NCI-H446 treated with DMSO at 0.1 percent for 48 hours (cell line): Measurements from ENCODE around the gene NRXN3.
A peak's percentile ranks its signal among the peaks of the same experiment; 100 is the strongest.

Experiments
- DNase-seq: peaks from one replicate; lab custom pipeline; 2025; lab: John Stamatoyannopoulos, UW

NRXN3 gene

GRCh38 chr14:79630288-79630960 lies 1460.3 kb downstream of the NRXN3 start:
- DNase-seq: no peak

GRCh38 chr14:79631276-79631675 lies 1461.1 kb downstream of the NRXN3 start:
- DNase-seq: no peak

- DNase-seq: peak; percentile 91
Measured at GRCh38 chr14:79638672-79639266, 1468.6 kb downstream of the NRXN3 start.

DNA sequence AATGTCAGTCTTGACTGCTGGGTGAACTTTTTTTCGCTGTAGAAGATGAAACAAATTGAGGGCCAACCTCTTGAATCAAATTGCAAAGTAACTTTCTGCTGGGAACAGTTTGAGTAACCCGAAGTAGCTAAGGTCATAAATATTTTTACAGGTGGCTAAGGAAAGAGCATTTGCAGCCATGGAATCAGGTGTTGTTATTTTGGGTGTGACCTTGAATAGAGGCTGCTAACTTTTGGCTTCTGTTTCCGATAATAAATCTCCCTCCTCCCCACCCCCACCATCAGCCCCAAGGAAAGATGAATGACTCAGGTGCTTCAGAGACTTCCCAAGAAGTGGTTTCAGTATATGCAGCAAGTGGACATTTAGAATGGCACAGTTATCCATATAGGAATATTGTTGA lies 1469.4 kb downstream of the NRXN3 start:
- DNase-seq: no peak

DNA sequence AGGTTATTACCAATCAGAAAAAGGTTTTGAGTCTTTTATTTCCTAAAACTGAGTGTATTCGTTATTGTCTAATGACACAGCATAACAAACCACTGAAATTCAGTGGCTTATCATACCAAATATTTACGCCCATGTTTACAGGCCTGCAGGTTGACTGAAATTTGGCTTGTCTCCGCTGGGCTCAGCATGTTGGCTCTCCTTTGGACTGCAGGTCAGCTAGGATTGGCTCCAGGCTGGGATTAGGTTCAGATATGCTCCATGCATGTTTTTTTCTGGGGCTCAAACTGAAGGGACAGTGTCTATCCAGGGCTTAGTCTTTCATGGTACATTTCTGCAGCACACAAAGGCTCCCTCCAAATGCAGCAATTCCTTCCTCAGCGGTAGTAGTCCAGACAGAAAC lies 1471.2 kb downstream of the NRXN3 start:
- no peak for DNase-seq

GRCh38 chr14:79643132-79643531 lies 1473.0 kb downstream of the NRXN3 start:
- no peak for DNase-seq

- no peak for DNase-seq
Measured at GRCh38 chr14:79645753-79646362, 1475.7 kb downstream of the NRXN3 start.

GRCh38 chr14:79649856-79650255 lies 1479.7 kb downstream of the NRXN3 start:
- no peak for DNase-seq

GRCh38 chr14:79652513-79653307 lies 1482.5 kb downstream of the NRXN3 start:
- DNase-seq: no peak

DNA sequence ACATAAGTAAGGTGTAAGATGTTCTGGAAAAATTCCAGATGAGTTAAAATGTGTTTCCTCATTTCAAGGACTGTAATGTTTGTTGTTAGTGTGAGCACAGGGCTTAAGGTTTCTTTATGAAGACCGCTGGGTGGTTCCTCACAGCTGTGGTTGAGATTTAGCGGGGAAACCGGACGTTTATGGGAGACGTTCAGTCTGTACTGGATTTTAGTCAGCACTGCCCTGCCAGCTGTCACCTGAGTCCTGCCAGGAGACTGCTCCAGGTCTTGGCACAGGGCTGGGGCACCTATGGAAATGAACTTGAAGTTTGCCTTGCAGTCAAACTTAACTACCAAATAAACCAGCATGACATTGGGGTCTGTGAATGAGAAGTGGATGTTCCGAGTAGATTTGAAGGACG lies 1485.9 kb downstream of the NRXN3 start:
- peak; percentile 84 for DNase-seq

DNA sequence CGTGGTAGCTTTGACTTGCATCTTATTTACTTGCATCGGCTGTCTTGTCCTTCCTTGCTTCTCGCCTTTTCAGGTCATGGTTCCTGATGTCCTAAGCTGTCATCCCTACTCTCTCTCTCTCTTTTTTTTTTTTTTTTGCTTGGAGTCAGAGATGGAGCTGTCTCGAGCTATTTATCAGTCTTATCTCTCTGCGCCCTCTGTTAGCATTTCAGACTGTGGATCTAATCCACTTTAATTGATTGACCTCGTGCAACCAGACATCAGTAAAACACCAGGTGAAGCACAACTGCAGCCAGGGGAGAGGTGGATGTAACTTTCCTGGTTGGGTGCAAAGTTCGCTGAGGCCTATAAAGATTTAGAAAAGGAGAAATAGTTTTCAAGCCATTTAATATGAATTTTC lies 1486.3 kb downstream of the NRXN3 start:
- no peak for DNase-seq

DNA sequence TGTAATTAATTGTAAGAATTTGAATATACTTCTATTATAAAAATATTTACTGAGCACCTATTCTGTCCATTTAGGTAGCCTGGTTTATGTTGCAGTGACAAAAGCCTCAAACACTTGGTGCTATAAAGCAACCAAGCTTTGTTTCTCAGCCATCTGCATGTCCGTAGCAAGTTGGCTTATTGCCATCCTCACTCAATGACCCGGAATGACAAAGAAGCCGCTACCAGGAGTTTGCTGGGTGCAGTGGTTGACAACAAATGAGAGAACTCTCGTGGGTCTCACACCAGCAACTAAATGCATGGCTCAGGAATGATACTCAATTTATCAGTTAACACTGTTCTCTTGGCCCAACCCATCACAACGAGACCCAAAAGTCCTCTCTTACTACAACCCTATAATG lies 1488.0 kb downstream of the NRXN3 start:
- no peak for DNase-seq

DNA sequence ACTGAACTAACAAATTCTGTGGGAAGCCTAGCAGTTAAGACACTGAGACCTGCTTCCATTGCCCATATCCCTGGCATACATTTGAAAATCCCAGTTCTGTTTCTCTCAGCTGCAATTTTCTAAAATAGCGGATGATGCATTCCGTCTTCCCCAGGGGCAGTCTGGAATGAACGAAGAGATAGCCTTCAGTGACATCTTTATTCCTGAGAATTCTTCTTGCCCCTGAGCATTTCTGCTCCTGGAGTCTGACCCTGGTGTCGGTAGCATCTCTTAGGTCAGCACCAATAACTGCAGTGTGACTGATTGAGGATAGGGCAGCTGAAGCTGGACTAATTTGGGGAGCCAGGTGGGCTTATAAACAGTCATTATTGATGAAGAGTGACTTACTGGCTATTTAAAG lies 1488.6 kb downstream of the NRXN3 start:
- no peak for DNase-seq

DNA sequence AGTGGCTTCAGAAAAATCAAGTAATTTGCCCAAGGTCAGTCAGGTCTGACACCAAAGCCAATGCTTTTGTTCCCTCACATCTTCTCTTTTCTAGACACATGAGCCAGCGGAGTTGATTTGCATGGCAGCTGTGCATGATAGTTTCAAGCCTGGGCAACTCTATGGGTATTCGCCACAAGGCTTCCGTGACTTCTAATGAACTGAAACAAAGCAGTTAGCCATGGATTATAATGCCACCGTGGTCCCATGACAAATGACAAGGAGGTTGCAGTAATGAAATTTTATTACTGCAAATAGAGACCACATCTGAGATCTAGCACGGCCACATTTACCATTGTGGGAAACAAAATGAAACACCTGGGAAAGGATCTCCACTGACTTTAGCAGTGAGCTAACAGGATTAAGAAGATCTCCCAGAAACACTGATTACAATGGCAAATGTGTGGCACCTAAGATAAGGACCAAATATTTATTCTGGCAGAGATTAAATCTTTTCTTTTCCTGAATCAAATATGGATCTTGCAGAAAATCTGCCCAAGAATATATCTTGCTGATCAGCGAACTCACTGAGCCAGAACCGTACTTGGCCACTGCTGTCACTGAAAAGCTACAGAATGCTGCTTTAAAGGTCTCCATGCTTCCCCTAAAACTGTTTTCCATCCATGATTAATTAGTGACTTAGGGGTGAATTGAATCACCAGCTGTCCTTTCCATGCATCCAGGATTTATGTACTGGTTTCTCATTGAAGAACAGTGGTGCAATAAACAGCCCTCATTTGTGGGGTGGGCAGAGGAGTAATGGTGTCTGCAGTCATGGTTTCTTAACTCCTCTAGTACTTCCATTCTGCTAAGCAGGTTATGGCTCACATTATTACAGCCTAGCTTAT lies 1490.1 kb downstream of the NRXN3 start:
- peak; percentile 72 for DNase-seq

DNA sequence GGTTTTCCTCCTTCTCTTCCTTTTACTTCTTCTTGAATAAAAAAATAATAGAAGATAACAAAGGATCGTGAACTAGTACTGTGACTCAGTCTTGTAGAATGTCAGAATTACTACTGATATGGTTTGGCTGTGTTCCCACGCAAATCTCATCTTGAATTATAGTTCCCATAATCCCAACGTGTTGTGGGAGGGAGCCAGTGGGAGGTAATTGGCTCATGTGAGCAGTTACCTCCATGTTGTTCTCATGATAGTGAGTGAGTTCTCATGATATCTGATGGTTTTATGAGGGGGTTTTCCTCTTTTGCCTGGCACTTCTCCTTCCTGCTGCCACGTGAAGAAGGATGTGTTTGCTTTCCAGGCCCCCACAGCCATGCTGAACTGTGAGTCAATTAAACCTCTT lies 1491.6 kb downstream of the NRXN3 start:
- DNase-seq: no peak

- no peak for DNase-seq
Measured at GRCh38 chr14:79663453-79663852, 1493.3 kb downstream of the NRXN3 start.

DNA sequence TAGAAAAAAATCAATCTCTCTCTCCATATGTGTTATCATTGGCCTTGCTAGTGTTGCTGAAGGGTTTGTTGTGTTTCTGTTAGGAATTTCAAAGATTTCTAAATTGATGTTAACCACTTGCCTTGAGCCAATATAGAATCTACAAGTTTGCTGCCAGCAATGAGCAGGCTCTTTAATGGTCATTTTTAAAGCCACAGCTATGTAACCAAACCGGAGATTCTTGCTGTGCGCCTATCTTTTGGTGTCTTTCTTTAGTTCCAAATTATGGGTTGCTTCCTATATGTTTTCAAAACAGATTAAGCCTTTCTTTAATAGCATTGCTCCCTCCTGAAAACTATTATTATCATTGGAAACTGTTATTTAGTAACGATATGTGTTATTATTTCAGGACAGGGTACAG lies 1495.4 kb downstream of the NRXN3 start:
- DNase-seq: no peak

GRCh38 chr14:79668951-79669350 lies 1498.8 kb downstream of the NRXN3 start:
- DNase-seq: peak; percentile 71

DNA sequence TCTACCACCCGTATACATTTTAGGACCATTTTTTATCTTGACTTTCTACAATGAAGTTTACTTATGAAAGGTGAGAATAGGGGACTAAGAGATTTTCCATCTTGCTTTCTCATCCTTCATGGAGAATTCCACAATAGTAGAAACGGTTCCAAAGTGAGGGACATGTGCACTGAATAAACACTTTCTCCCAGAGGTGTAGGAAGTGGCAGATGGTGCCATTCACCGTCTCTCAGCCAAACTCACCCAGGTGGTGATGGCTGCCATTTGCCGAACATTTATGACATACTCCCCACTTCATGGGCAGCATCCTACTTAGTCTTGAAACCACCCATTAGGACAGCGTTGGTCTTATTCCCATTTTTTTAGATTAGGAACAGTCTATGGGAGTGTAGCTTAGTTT lies 1500.6 kb downstream of the NRXN3 start:
- no peak for DNase-seq

DNA sequence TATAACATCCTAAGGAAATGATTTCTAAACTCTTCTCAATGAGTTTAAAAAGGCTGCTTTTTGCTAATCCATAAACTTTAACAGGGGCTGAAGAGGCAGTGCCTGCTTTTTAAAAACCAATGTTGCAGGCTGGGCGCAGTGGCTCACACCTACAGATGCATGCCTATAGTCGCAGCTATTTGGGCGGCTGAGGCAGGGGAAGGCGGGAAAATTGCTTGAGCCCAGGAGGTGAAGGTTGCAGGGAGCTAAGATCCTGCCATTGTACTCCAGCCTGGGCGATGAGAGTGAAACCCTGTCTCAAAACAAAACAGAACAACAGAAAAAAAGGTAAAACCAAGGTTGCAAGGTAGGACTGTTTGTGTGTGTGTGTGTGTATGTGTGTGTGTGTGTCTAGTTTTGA lies 1509.9 kb downstream of the NRXN3 start:
- DNase-seq: no peak

- no peak for DNase-seq
Measured at GRCh38 chr14:79686196-79686595, 1516.0 kb downstream of the NRXN3 start.

GRCh38 chr14:79690960-79691359 lies 1520.8 kb downstream of the NRXN3 start:
- no peak for DNase-seq
